GM18499 (cell line): ENCODE results near the gene HSP90AB1.

Source experiments
- ATAC-seq: cut with Tn5 transposase; IDR thresholded peaks from one replicate; pipeline ENCODE4 v1.9.1; 2021; ENCODE audit warnings: moderate number of reproducible peaks; ENCODE audit not compliant: insufficient read depth, unreplicated experiment

The HSP90AB1 gene

DNA sequence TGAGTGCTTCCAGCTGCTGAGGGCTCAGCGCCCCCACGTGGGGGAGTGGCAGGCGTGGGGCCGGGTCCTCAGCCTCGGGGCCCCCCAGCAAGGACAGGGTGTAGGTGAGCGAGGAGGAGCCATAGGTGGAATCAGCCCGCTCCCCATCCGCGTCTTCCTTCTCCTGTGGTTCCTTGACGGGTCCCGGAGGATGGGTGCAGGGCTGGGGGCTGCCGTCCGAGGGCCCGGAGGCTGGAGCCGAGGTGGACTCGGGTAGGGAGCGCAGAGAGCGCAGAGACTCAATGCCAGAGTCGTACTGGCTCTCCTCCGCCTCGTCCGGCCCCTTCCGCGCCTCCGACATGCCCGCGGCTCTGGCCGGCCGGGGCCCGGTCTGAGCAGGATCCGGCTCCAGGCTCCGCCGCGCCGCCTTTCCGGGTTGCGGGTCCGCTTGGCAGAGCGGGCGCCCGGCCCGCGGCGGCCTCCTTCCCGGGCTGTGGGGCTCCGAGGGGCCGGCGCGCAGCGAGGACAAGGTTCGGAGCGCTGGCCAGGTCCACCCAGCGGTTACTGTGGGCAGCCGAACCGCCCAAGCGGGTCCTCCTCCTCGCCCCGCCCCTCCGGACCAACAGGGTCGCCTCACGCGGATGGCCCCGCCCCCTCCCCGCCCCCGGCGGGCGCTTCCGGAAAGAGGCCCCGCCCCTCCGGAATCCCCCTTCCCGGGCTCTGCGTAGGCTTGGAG, 18.3 kb downstream of the HSP90AB1 start, which contains the start of gene NFKBIE:
NFKBIE (minus strand) TSS at position 545 of the 715 bp plus-strand sequence; CDS start at position 340, 205 bp downstream.
- ATAC-seq = no peak

DNA sequence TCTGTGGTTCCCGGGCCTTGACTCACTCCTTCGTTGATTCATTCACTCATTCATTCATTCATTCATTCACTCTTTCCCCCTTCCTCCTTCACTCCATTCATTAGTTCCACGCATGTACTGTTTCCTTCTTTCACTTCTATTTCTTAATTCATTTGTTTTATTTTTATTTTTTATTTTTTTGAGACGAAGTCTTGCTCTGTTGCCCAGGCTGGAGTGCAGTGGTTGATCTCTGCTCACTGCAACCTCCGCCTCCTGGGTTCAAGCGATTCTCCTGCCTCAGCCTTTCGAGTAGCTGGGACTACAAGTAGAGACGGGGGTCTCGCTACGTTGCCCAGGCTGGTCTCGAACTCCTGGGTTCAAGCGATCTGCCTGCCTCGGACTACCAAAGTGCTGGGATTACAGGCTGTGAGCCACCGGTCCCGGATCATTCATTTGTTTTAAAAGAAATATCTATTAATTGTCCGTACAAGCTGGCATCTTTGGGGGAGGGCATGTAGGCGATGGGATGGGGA, 18.9 kb downstream of the HSP90AB1 start:
- ATAC-seq = no peak

DNA sequence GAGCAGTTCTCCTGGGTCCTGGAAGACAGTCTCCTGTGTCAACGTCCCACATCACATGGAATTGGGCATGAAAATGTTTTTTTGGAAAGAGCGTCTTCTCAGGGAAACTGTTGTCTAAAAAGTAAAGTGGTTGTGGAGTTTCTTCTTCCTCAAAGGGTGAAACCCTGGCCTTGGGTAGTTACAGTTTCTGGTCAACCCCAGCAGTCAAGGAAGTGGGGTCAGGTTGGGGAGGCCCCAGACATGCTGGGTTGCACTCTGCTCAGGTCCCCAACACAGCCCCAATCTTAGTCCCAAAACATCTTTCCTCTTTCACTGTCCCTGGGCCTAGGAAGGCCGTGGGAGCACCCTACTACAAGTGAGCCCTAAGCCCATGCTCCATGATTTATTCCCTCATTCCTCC, 19.4 kb downstream of the HSP90AB1 start:
- no peak for ATAC-seq

DNA sequence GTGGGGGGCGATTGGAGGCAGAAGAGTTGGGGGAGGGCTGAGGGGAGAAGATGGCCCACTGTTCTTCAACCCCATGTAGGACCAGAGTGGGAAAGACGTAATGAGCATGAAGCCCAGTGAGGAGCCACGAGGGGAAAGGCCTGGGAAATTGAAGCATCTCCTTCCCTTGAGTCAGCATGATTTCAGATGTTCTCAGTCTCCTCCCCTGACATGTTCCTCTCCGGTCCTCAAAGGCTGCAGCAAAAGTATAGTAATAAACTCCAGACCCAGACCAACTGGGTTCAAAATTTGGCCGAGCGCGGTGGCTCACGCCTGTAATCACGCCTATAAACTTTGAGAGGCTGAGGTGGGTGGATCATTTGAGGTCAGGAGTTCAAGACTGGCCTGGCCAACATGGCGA, 20.4 kb downstream of the HSP90AB1 start:
- ATAC-seq = no peak

DNA sequence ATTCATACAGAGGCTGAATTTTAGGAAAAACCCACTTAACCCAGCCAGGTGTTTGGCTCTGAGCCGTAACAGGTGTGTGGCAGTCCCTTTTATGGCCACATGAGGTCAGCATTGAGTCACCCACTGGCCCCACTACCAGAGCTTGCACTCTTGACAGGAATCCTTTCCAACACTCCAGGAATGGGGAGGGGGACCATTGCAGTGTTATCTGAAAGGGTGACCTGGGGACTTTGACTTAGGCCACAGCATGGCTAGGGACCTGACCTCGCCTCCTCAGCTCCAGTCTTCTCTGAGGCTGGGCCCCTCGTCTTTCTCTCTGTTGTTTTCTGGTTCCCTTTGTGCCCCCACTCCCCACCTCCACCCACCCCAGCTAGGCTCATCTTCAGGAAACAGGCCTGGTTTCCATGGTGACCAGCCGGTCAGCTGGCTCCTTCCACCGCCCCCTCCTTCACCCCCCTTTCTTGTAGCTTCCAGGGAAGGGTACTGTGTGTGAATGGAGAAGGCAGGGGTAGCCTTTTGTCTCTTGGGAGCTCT, 21.3 kb downstream of the HSP90AB1 start:
- ATAC-seq = no peak

DNA sequence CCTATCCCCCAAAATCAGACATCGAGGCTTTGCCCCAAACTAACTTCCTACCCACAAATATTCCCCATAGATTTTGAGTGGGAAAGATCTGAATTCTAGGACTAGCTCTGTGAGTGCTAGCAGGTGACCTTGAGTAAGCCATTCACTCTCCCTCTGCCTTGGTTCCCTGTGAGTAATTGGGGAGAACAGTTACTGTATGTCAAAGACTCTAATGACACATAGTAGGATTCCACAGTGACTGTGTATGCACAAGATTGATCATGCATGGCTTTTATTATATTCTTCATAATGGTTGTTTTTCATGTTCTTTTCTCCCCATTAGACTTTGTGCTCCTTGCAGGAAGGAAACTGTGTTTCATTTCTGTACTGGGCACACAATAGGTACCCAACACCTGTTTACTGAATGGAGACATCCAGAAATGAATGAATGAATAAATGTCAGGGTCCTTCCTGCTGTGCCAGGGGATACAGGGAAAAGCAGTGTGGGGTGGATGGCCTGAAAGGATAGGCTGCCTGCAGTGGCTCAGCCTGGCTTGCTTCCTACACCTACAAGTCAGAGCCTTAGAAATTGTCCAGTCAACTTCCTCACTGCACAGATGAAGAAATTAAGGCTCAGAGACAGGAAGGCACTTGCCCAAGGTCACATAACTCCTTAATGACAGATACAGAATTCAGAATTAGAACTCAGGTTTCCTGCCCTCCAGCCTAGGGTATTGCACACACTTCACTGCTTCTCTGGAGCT, 22.4 kb downstream of the HSP90AB1 start:
- ATAC-seq = no peak

DNA sequence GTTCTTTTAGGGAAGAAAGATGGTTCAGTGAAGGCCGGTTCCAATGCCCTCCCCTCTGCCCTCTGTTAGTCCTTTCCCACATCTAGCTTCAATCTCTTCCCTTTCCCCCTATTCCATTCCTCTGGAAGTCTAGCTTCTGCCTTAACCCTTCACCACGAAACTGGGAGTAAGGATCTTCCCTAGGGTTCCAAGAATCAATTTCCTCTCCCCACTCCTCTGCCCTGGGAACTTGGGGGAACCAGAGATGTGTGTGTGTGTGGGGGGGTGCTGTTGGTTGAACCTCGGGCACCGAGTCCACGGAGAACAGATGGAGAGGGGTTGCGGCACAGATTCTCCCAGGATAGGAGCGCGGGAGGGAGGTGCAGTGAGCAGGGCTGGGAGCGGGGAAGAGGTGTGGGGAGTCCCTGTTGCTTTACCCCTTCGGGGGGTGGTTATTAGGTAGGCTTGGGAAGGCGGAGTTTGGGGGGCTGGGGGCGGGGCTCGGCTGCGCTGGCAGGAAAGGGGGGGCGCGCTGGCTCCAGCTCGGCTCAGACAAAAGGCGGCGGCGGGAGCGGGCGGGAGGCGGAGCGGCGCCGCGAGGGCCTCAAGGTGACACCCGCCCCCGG, 23.1 kb downstream of the HSP90AB1 start, which contains the start of gene TMEM151B:
TMEM151B (plus strand) TSS at position 530 of the 605 bp plus-strand sequence. CDS start 293 bp downstream, outside the sequence.
- no peak for ATAC-seq

DNA sequence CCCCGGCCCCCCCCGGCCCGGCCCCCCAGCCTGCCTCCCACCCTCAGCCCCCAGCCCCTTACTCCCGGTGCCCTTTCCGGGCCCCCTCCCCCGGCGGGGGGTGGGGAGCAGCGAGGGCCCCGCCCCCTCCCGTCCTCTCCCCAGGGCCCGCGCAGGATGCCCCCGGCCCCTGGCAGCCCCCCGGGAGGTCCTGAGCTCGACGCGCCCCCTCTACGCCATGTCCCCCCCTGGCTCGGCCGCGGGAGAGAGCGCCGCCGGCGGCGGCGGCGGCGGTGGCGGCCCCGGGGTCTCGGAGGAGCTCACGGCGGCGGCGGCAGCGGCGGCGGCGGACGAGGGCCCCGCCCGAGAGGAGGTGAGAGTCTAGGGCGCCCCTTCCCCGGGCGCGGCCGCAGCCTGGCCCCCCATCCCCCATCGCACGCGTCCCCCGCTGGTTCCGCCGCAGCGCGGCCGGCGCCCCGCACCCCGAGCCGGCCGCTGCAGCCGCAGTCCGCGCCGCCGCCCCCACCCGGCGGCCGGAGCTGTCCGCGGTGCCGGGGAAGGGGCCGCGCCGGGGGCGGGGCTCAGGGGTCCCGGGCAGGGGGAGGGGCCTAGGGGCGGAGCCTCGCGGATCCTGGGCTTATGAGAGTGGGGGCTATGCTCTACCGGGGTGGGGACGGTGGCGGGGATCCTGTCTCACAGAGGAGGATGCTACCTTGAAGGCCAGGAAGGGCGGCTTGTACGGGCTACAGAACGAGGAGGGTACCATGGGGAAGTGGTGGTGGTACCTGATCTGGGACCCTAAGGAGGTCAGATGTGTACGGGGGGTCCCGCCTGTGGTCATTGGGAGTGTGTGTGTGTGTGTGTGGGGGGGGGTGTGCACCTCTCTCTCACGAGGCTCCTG, 23.9 kb downstream of the HSP90AB1 start:
- no peak for ATAC-seq

DNA sequence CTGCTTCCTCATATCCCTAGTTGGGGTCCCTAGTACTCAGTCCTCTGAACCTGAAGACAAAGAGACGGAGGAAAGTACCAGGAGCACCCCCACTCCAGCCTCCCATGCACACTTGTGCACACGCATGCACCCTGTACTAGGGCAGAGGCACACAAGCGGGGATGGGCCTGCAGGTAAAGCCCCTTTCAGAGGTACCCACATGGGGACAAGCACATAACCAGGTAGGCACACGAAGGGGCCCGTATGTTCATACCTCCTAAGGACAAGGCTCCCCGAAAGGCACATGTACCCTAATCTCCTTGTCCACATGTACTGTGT, 24.5 kb downstream of the HSP90AB1 start:
- no peak for ATAC-seq

DNA sequence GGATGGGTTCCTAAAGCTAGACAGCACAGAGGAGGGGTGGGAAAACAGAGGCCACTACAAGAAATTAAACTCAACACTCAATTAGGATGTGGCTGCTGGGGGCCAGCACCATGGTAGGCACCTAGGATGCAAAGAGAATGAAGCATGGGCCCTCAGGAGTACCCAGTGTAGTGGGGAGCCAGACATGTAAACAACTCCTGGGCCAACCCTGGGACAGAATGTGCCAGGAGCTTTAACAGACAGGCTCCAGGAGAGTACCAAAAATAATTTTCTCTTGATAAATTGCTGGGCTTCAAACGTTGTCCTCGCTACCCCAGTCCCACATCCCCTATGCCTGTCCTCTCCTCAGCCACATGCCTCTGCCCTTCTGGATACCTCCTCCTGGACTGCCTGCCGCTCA, 25.0 kb downstream of the HSP90AB1 start:
- ATAC-seq = no peak

DNA sequence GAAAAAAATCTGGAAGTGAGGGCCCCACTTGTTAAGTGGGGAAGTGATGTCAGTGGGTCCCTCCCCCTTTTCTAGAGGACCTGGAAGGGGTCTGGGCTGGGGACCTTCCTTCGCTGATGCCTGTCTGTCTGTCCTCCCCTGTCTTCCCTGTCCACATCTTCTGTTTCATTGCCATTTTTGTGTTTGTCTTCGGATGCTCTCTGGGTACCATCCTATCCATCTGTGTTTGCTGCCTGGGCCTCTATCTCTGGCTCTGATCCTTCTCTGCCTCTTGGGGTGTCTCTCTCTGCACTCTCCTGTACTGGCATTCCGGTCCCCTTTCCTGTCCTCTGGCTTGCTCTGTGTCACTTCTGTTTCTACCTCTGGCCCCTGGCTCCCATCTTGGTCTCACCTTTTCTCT, 25.6 kb downstream of the HSP90AB1 start:
- no peak for ATAC-seq

DNA sequence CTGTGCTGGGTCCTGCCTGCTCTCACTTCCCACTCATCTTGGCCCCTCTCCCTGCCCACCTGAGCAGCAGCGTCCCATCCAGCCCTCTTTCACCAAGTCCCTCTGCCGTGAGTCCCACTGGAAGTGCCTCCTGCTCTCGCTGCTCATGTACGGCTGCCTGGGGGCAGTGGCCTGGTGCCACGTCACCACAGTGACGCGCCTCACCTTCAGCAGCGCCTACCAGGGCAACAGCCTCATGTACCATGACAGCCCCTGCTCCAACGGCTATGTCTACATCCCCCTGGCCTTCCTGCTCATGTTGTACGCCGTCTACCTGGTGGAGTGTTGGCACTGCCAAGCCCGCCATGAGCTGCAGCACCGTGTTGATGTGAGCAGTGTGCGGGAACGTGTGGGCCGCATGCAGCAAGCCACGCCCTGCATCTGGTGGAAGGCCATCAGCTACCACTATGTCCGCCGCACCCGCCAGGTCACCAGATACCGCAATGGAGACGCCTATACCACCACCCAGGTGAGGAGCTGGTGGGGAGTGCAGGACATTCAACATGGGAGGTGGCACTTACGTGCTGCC, 26.2 kb downstream of the HSP90AB1 start:
- ATAC-seq = no peak

DNA sequence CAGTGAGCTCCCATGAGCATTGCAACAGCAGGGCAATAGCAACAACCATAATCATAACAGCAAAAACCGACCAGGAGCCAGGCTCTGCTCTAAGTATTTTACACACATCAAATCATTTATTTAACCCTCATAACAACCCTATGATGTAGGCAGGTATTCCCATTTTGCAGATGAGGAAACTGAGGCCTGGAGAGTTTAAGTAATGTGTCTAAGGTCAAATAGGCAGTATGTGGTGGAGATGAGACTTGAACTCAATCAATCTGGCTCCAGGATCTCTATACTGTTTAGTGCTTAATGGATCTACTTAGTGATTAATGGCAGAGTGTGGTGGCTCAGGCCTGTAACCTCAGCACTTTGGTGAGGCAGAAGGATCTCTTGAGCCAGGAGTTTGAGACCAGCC, 26.7 kb downstream of the HSP90AB1 start:
- no peak for ATAC-seq

DNA sequence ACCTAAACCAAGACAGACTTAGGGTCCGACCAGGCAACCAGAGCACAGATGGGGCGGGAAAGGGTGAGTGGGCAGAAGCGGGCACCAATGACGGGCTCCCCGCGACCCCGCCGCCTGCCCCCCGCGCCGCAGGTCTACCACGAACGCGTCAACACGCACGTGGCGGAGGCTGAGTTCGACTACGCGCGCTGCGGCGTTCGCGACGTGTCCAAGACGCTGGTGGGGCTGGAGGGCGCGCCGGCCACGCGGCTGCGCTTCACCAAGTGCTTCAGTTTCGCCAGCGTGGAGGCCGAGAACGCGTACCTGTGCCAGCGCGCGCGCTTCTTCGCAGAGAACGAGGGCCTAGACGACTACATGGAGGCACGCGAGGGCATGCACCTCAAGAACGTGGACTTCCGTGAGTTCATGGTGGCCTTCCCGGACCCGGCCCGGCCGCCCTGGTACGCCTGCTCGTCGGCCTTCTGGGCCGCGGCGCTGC, 28.4 kb downstream of the HSP90AB1 start:
- ATAC-seq = no peak

DNA sequence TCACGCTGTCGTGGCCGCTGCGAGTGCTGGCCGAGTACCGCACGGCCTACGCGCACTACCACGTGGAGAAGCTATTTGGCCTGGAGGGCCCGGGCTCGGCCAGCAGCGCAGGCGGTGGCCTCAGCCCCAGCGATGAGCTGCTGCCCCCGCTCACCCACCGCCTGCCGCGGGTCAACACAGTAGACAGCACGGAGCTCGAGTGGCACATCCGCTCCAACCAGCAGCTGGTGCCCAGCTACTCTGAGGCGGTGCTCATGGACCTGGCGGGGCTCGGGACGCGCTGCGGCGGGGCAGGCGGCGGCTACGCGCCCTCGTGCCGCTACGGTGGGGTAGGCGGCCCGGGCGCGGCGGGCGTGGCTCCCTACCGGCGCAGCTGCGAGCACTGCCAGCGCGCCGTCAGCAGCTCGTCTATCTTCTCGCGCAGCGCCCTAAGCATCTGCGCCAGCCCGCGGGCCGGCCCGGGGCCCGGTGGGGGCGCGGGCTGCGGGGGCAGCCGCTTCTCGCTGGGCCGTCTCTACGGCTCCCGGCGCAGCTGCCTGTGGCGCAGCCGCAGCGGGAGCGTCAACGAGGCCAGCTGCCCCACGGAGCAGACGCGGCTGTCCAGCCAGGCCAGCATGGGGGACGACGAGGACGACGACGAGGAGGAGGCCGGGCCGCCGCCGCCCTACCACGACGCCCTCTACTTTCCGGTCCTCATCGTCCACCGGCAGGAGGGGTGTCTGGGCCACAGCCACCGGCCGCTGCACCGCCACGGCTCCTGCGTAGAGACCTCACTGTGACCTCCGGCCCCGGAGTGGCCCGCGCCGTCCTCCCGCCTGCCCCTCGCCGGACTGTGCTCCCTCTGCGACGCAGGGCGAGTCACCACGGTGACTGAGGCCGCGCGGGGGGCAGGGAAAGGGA, 29.1 kb downstream of the HSP90AB1 start:
- ATAC-seq = no peak

DNA sequence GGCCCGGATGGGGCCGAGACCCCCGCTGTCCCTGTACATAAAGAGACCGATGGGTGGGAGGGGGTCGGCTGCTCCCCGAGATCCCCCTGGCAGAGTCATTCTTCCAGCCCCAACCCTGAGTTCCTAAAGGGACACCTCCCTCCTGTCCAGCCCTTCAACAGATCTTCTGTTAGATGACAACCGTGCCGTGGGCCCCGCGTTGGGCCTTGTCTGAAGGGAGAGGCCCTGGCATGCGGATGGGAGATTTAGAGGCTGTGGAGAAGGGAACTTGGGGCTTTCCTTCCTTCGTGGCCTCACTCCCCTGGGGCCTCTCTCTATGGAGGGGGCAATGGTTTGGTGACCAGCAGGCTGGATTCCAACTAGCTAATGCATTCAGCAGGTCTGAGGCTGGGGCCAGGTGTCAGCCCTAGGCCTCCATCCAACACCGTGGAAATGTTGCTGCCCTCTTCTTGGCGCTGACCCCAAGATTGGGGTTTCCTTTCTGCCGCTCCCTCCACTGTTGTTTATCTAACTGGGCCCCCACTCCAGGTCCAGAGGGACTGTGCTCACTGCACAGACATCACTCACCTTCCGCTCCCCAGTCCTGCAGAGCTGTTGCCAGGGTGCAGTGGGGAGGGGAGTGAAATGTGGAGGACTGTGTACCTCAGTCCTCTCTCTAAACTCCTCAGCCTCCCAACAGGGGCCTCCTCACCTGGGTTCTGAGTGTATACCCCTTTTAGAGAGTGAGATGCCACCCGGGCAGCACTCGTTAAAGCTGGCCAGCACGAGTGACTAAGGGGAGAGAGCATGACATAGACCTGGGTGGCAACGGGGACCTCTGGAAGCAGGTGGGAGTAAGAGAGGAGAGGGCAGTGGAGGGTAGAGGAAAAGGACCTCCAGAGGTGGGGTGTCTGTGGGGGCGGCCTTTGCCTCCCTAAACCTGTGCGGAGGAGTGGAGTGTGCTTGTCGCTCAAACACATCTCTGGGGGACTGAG, 30.1 kb downstream of the HSP90AB1 start:
- no peak for ATAC-seq

DNA sequence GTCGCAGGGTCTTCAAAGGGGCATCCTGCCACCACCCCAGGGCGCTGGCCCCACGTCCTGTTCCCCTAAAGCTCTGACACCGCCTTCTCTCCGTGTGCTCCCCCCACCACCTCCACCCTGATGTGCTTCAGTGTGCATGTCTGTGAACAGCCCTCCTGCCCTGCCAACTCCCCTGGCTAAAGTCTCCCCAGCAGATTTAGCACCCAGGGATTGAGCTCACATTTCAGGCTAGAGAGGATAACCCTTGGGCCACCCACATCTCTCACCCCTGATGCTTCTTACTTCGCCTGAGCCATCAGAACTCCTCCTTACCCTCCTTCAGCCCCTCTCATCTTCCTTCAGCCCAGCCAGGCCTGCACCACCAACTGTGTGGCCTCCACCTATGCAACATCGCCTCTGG, 30.9 kb downstream of the HSP90AB1 start:
- no peak for ATAC-seq
